HG02840 (cell line): ENCODE results near the gene FBXL20.

Experiments
- ATAC-seq: cut with Tn5 transposase; IDR thresholded peaks from one replicate; pipeline ENCODE4 v1.9.1; 2021; ENCODE audit warnings: mild to moderate bottlenecking, moderate library complexity, moderate number of reproducible peaks; ENCODE audit not compliant: unreplicated experiment, low FRiP score

Gene FBXL20

GRCh38 chr17:39209317-39210092 is 191.9 kb downstream of the FBXL20 start:
- ATAC-seq, result no peak

- ATAC-seq, result no peak
Measured at GRCh38 chr17:39208893-39209292, 192.5 kb downstream of the FBXL20 start.

GRCh38 chr17:39208136-39208535 is 193.3 kb downstream of the FBXL20 start:
- ATAC-seq, result no peak

- ATAC-seq, result no peak
Measured at GRCh38 chr17:39205112-39205526, 196.3 kb downstream of the FBXL20 start.

GRCh38 chr17:39204245-39204644 is 197.2 kb downstream of the FBXL20 start:
- ATAC-seq, result no peak
